ENCODE data around the gene NSMF. TPM values are rescaled to one million over a fixed set of nuclear protein-coding genes. Genes with fewer than 3 reads are reported as not detected.

NSMF gene
- total and polyA plus RNA-seq, 2 of the 8 experiments (the other 6 are each of a cell fraction or from before 2014, with no cell fraction given), result 56.7 to 65.1 TPM

DNA sequence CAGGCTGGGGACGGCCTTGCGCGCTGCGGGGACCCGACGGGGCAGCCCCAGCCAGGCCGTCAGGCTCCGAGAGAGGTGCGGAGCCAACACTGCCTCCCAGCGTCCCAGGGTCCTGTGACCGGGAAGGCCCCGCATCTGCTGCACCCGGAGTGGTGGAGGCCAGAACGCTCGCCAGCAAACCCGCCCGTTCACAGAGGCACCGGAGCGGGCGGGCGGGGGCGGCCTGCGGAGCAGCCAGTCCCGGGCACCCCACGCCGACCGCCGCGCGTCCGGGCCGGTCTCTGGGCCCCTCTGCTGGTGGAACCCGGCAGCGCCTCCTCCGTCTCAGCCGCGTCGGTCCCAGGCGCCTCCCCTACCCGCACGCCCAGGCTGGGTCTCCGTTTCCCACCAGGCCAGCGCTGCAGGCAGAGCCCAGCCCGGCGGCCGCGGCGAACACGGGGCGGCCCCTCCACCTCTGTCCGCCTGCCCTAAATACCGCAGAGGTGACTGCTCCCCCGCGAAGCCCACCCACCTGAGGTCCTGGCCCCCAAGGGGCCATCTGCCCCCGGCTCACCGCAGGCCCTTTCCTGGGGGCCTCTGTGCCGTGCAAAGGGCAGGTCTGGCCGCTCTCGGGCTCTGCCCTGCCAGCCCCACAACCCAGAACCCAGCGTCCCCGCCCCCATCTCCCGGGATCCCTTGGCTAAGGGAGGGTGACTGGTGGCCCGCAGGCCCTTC, 52.1 kb downstream of the NSMF start (continued):
- TF ChIP-seq, protein P1, sequence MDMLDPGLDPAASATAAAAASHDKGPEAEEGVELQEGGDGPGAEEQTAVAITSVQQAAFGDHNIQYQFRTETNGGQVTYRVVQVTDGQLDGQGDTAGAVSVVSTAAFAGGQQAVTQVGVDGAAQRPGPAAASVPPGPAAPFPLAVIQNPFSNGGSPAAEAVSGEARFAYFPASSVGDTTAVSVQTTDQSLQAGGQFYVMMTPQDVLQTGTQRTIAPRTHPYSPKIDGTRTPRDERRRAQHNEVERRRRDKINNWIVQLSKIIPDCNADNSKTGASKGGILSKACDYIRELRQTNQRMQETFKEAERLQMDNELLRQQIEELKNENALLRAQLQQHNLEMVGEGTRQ (IDR thresholded peaks at IDR 0.05; ENCODE audit: low read length), result 0 out of 2 replicates have a peak, but pooled peaks have one; percentile 7
- no peak for TF ChIP-seq TEAD4 (IDR thresholded peaks at IDR 0.05; ENCODE audit: low read depth, low read length)
- TF ChIP-seq BCL11A (IDR thresholded peaks at IDR 0.05; ENCODE audit: low read depth in 2 of 2, low read length in 2 of 2), result no peak
- TF ChIP-seq TCF12 (IDR thresholded peaks at IDR 0.05; ENCODE audit: low read depth, low read length), result no peak
- TF ChIP-seq RFX5 (IDR thresholded peaks at IDR 0.05; ENCODE audit: borderline replicate concordance, low read depth, low read length), result no peak
- no peak for TF ChIP-seq JUND (IDR thresholded peaks at IDR 0.05; ENCODE audit: low read length)
- TF ChIP-seq SP2 (IDR thresholded peaks at IDR 0.05; ENCODE audit: low read length), result no peak
- TF ChIP-seq CBX8 (IDR thresholded peaks at IDR 0.05; ENCODE audit: borderline replicate concordance, low read depth, low read length), result no peak
- TF ChIP-seq TAF7 (optimal IDR thresholded peaks at IDR 0.05; ENCODE audit: borderline replicate concordance, low read depth, low read length), result no peak
- no peak for TF ChIP-seq ZNF274 (IDR thresholded peaks at IDR 0.05; ENCODE audit: borderline replicate concordance, extremely low read depth, low read length)
- TF ChIP-seq, protein P2, sequence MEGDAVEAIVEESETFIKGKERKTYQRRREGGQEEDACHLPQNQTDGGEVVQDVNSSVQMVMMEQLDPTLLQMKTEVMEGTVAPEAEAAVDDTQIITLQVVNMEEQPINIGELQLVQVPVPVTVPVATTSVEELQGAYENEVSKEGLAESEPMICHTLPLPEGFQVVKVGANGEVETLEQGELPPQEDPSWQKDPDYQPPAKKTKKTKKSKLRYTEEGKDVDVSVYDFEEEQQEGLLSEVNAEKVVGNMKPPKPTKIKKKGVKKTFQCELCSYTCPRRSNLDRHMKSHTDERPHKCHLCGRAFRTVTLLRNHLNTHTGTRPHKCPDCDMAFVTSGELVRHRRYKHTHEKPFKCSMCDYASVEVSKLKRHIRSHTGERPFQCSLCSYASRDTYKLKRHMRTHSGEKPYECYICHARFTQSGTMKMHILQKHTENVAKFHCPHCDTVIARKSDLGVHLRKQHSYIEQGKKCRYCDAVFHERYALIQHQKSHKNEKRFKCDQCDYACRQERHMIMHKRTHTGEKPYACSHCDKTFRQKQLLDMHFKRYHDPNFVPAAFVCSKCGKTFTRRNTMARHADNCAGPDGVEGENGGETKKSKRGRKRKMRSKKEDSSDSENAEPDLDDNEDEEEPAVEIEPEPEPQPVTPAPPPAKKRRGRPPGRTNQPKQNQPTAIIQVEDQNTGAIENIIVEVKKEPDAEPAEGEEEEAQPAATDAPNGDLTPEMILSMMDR (IDR thresholded peaks at IDR 0.05; ENCODE audit: control extremely low read depth in 1 of 3, insufficient read depth in 1 of 3, low read depth in 1 of 3, low read length in 3 of 3), result peak; percentile 75 to 90 (median 81)
- TF ChIP-seq KDM1A (IDR thresholded peaks at IDR 0.05; ENCODE audit: borderline replicate concordance, low read length), result no peak
- no peak for TF ChIP-seq NRF1 (IDR thresholded peaks at IDR 0.05; ENCODE audit: low read depth, low read length)
- TF ChIP-seq HDAC6 (IDR thresholded peaks at IDR 0.05; ENCODE audit: low read depth, low read length), result no peak
- no peak for TF ChIP-seq KDM5A (IDR thresholded peaks at IDR 0.05; ENCODE audit: low read length)
- TF ChIP-seq, protein P3, sequence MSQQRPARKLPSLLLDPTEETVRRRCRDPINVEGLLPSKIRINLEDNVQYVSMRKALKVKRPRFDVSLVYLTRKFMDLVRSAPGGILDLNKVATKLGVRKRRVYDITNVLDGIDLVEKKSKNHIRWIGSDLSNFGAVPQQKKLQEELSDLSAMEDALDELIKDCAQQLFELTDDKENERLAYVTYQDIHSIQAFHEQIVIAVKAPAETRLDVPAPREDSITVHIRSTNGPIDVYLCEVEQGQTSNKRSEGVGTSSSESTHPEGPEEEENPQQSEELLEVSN (IDR thresholded peaks at IDR 0.05), result 0 out of 2 replicates have a peak, but pooled peaks have one; percentile 14
- TF ChIP-seq POLR2A (IDR thresholded peaks at IDR 0.05; ENCODE audit: control extremely low read depth in 1 of 2, low read depth in 2 of 2, low read length in 2 of 2), result no peak
- no peak for TF ChIP-seq CEBPB (IDR thresholded peaks at IDR 0.05; ENCODE audit: low read depth, low read length)
- no peak for TF ChIP-seq CTBP2 (IDR thresholded peaks at IDR 0.05; ENCODE audit: borderline replicate concordance, insufficient read depth, insufficient read length, low read length)
- no peak for TF ChIP-seq CBX5 (IDR thresholded peaks at IDR 0.05; ENCODE audit: low read depth, low read length)
- no peak for TF ChIP-seq POLR2AphosphoS5 (IDR thresholded peaks at IDR 0.05; ENCODE audit: low read depth, low read length)

Data from H1 (cell line).